Natural killer cell (primary cell): ENCODE results near the gene GALNT8. TPM values are rescaled to one million over a fixed set of nuclear protein-coding genes. Genes with fewer than 3 reads are reported as not detected.
"Not testable (repeated sequence)": the region's sequence is repeated elsewhere in the genome, so short reads cannot be mapped to it uniquely, and the experiment has no call there.

Experiments
- ATAC-seq, 3 donors: fragments of 150-1000 bp in 2 of 3; fragments of 200-7000 bp in 1 of 3; cut with Tn5 transposase; 1 replicate in 1 of 3; 2 replicates in 2 of 3; pipeline ENCODE4 v1.10.0; 2021; ENCODE audit warnings: mild to moderate bottlenecking in 2 of 3, moderate library complexity in 2 of 3
- DNase-seq, 2 donors: peaks; one replicate each; pipeline versions ENCODE4 v3.0.0 to v3.0.0-alpha.2; 2013 to 2021; ENCODE audit warnings: mixed read lengths in 1 of 2
- H3K27ac ChIP-seq: one replicate; pipeline ENCODE4 v1.5.1; 2013; ENCODE audit warnings: mild to moderate bottlenecking, low read length
- H3K27me3 ChIP-seq: one replicate; pipeline ENCODE4 v1.6.1; 2013; ENCODE audit warnings: low read length; ENCODE audit not compliant: control insufficient read depth, insufficient read depth
- H3K36me3 ChIP-seq: one replicate; pipeline ENCODE4 v1.6.1; 2013; ENCODE audit warnings: low read length; ENCODE audit not compliant: control insufficient read depth, insufficient read depth
- H3K4me1 ChIP-seq: one replicate; pipeline ENCODE4 v1.6.1; 2013; ENCODE audit warnings: low read length; ENCODE audit not compliant: control insufficient read depth, insufficient read depth
- H3K4me3 ChIP-seq: one replicate; pipeline ENCODE4 v1.5.1; 2013; ENCODE audit warnings: low read length
- H3K9me3 ChIP-seq: one replicate; pipeline ENCODE4 v1.6.1; 2013; ENCODE audit warnings: low read length; ENCODE audit not compliant: control insufficient read depth, insufficient read depth
- H3K27ac Mint-ChIP-seq, 2 donors: one replicate each; pipeline ENCODE4 v1.8.0; 2022; ENCODE audit warnings: mild to moderate bottlenecking in 2 of 2, mixed read lengths in 2 of 2, moderate library complexity in 1 of 2
- H3K27me3 Mint-ChIP-seq, 2 donors: one replicate each; pipeline ENCODE4 v1.8.0; 2022; ENCODE audit warnings: low read depth in 2 of 2, mixed read lengths in 2 of 2
- H3K36me3 Mint-ChIP-seq: one replicate; pipeline ENCODE4 v1.8.0; 2022; ENCODE audit warnings: mixed read lengths
- H3K4me1 Mint-ChIP-seq, 2 donors: one replicate each; pipeline ENCODE4 v1.8.0; 2022; ENCODE audit warnings: mixed read lengths in 2 of 2
- H3K4me3 Mint-ChIP-seq: one replicate; pipeline ENCODE4 v1.8.0; 2022; ENCODE audit warnings: mild to moderate bottlenecking, moderate library complexity, mixed read lengths
- H3K9me3 Mint-ChIP-seq, 2 donors: one replicate each; pipeline ENCODE4 v1.8.0; 2022; ENCODE audit warnings: mixed read lengths in 2 of 2
- WGBS: methylation state at CpG from one replicate; pipeline ENCODE4 v1.1.7; 2013; ENCODE audit warnings: missing lambda C conversion rate; ENCODE audit not compliant: insufficient coverage; 5-methylcytosine and 5-hydroxymethylcytosine counted together
- intact Hi-C: fragments of 100-400 bp; cut with micrococcal nuclease; formaldehyde crosslinking; loops from one replicate; pipeline ENCODE4 v1.14.2; 2022
- total RNA-seq, 4 donors: library from RNA; stranded (reverse); fragments of 120-200 nt in 1 of 4; gene quantifications; one replicate each; pipeline versions ENCODE4 v1.2.3 to v1.2.4, GENCODE V29; 2013 to 2022
- TF ChIP-seq, protein P1 (sequence below): fragments of 200-600 bp; IDR thresholded peaks from one replicate; pipeline ENCODE4 v1.8.0; 2022; ENCODE audit warnings: antibody characterized with exemption

The GALNT8 gene
- total RNA-seq, 3 donors from 2014 or later (not counting 1 experiment from before 2014, with no cell fraction given), result 0.19 to 0.73 (median 0.41) TPM

DNA sequence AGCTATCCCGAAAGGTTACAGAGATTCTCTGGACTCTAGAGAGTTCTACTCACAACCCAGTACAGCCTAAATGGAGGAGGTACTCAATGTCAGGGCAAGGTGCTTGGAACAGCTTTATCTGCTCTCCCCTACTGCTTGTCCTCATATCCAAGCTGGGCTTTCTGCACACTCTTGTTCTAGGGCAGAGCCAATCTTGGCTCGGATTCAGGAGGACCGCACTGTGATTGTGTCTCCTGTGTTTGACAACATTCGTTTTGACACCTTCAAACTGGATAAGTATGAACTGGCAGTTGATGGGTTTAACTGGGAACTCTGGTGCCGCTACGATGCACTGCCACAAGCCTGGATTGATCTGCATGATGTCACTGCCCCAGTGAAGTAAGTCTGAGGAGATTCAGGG, 25.0 kb downstream of the GALNT8 start:
- intact Hi-C loops, result no loop called here
- H3K27ac ChIP-seq, result no peak overlapping the region
- Mint-ChIP-seq H3K27me3 (peaks cover 14 to 42% of the 10 kb centered on the region in 2 donors), H3K4me1 (no peaks in the 10 kb centered on the region), H3K27ac (no peak overlapping the region), H3K4me3 (no peak overlapping the region), H3K36me3 (no peaks in the 10 kb centered on the region), H3K9me3 (no peaks in the 10 kb centered on the region)
- TF ChIP-seq, protein P1, sequence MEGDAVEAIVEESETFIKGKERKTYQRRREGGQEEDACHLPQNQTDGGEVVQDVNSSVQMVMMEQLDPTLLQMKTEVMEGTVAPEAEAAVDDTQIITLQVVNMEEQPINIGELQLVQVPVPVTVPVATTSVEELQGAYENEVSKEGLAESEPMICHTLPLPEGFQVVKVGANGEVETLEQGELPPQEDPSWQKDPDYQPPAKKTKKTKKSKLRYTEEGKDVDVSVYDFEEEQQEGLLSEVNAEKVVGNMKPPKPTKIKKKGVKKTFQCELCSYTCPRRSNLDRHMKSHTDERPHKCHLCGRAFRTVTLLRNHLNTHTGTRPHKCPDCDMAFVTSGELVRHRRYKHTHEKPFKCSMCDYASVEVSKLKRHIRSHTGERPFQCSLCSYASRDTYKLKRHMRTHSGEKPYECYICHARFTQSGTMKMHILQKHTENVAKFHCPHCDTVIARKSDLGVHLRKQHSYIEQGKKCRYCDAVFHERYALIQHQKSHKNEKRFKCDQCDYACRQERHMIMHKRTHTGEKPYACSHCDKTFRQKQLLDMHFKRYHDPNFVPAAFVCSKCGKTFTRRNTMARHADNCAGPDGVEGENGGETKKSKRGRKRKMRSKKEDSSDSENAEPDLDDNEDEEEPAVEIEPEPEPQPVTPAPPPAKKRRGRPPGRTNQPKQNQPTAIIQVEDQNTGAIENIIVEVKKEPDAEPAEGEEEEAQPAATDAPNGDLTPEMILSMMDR, result no peak
- 92% methylated on average over 6 of the region's 6 CpGs for WGBS
- no peaks in the 10 kb centered on the region for H3K4me1 ChIP-seq
- H3K9me3 ChIP-seq, result no peaks in the 10 kb centered on the region
- H3K36me3 ChIP-seq, result no peaks in the 10 kb centered on the region
- no peak overlapping the region for H3K4me3 ChIP-seq
- no peaks in the 10 kb centered on the region for H3K27me3 ChIP-seq
- DNase-seq, result no peak
- no peak for ATAC-seq

DNA sequence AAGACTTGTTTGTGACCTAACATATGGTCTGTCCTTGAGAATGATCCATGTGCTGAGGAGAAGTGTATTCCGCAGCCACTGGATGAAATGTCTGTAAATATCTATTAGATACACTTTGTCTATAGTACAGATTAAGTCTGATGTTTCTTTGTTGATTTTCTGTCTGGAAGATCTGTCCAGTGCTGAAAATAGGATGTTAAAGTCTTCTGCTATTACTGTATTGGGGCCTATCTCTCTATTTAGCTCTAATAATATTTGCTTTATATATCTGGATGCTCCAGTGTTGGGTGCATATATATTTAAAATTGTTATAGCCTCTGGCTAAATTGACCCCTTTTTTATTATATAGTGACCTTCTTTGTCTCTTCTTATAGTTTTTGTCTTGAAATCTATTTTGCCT, 31.5 kb downstream of the GALNT8 start:
- intact Hi-C loops, H3K36me3 ChIP-seq, H3K27me3 ChIP-seq, H3K4me1 Mint-ChIP-seq, H3K4me3 Mint-ChIP-seq, H3K36me3 Mint-ChIP-seq, ATAC-seq, H3K27ac ChIP-seq, DNase-seq, H3K4me1 ChIP-seq, H3K4me3 ChIP-seq, H3K9me3 Mint-ChIP-seq, H3K9me3 ChIP-seq, H3K27ac Mint-ChIP-seq: not testable (repeated sequence)
- WGBS, result no CpG with 5 or more reads among the region's 1 CpG
- H3K27me3 Mint-ChIP-seq, result peaks cover 21 to 48% of the 10 kb centered on the region in 2 donors

DNA sequence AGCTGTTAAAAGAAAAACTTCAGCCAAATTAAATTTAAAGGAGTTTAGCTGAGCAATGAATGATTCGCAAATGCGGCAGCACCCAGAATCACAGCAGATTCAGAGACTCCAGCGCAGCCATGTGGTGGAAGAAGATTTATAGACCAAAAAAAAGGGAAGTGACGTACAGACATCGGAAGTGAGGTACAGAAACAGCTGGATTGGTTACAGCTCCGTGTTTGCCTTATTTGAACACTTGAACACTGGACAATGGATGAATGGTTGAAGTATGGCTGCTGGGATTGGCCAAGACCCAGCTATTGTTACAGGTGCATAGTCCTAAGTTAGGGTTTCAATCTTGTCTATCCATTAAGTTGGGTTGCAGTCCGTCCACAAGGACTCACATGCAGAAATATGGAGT, 42.6 kb downstream of the GALNT8 start:
- Mint-ChIP-seq H3K27me3 (peaks cover 0 to 12% of the 10 kb centered on the region in 2 donors), H3K27ac (no peak overlapping the region), H3K4me3 (no peak overlapping the region), H3K9me3 (no peaks in the 10 kb centered on the region), H3K4me1 (no peaks in the 10 kb centered on the region), H3K36me3 (no peaks in the 10 kb centered on the region)
- no peak overlapping the region for H3K27ac ChIP-seq
- no peak for DNase-seq
- intact Hi-C loops, result no loop called here
- no peak for ATAC-seq
- TF ChIP-seq, protein P1, result no peak
- H3K4me3 ChIP-seq, result no peak overlapping the region
- H3K4me1 ChIP-seq, result no peaks in the 10 kb centered on the region
- no peaks in the 10 kb centered on the region for H3K27me3 ChIP-seq
- no peaks in the 10 kb centered on the region for H3K36me3 ChIP-seq
- whole genome bisulfite sequencing, result 56% methylated on average over 7 of the region's 7 CpGs
- H3K9me3 ChIP-seq, result no peaks in the 10 kb centered on the region

DNA sequence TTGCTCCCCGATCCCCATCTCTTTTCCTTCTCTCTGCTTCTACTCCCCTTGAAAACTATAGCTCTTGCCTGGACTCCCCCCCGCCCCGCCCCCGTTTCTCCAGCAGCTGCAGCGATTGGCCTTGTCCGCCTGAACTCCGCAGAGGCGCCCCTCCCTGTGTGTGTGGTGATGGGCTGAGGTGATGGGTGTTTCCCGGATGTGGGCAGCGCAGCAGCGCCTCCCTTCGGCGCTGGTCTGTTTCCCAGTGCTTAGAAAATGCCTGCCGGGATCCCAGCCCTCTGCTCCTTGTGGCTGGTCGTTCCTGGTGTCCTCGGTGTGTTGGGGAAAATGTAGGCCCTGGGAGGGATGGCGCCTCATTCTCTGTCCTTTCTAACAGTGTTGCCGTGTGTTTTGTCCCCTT, 43.3 kb downstream of the GALNT8 start:
- peaks cover 0 to 9% of the 10 kb centered on the region in 2 donors for H3K27me3 Mint-ChIP-seq
- WGBS, result 77% methylated on average over 18 of the region's 18 CpGs
- no peak overlapping the region for H3K27ac Mint-ChIP-seq
- no peaks in the 10 kb centered on the region for H3K9me3 Mint-ChIP-seq
- no peaks in the 10 kb centered on the region for H3K27me3 ChIP-seq
- DNase-seq, result no peak
- no peaks in the 10 kb centered on the region for H3K36me3 Mint-ChIP-seq
- no peaks in the 10 kb centered on the region for H3K4me1 Mint-ChIP-seq
- intact Hi-C loops, result no loop called here
- no peak overlapping the region for H3K4me3 Mint-ChIP-seq
- H3K4me1 ChIP-seq, result no peaks in the 10 kb centered on the region
- no peaks in the 10 kb centered on the region for H3K9me3 ChIP-seq
- no peaks in the 10 kb centered on the region for H3K36me3 ChIP-seq
- ATAC-seq, result peak in 1 of 3 donors; percentile 47
- H3K27ac ChIP-seq, result no peak overlapping the region
- H3K4me3 ChIP-seq, result no peak overlapping the region
- TF ChIP-seq, protein P1, result no peak
